CD4-positive, CD25-positive, alpha-beta regulatory T cell (primary cell): ENCODE results near the gene RGMA. TPM values are rescaled to one million over a fixed set of nuclear protein-coding genes. Genes with fewer than 3 reads are reported as not detected.
A peak's percentile ranks its signal among the peaks of the same experiment; 100 is the strongest.
"Not testable (repeated sequence)": the region's sequence is repeated elsewhere in the genome, so short reads cannot be mapped to it uniquely, and the experiment has no call there.

Experiments
- ATAC-seq, 2 donors: fragments of 150-1000 bp; cut with Tn5 transposase; one replicate each; pipeline ENCODE4 v1.10.0; 2021; ENCODE audit warnings: low read depth in 2 of 2, moderate number of reproducible peaks in 2 of 2, moderate library complexity in 1 of 2
- DNase-seq, 3 donors: peaks; one replicate each; pipeline versions ENCODE4 v3.0.0 to v3.0.0-alpha.2; 2012 to 2022; ENCODE audit warnings: mixed read lengths in 1 of 3
- H3K27ac ChIP-seq: one replicate; pipeline ENCODE4 v1.7.0; 2013; ENCODE audit warnings: mild to moderate bottlenecking, low read length; ENCODE audit not compliant: insufficient read depth, poor library complexity, severe bottlenecking
- H3K27me3 ChIP-seq: one replicate; pipeline ENCODE4 v1.7.0; 2013; ENCODE audit warnings: low read length; ENCODE audit not compliant: control insufficient read depth, insufficient read depth
- H3K36me3 ChIP-seq: one replicate; pipeline ENCODE4 v1.7.0; 2013; ENCODE audit warnings: mild to moderate bottlenecking, low read length, moderate library complexity; ENCODE audit not compliant: control insufficient read depth, insufficient read depth
- H3K4me1 ChIP-seq: 2 replicates; pipeline ENCODE4 v1.7.0; 2013; ENCODE audit warnings: mild to moderate bottlenecking, low read length; ENCODE audit not compliant: insufficient read depth, control insufficient read depth, poor library complexity, severe bottlenecking
- H3K4me3 ChIP-seq: one replicate; pipeline ENCODE4 v1.7.0; 2013; ENCODE audit warnings: low read depth, mild to moderate bottlenecking, low read length, moderate library complexity
- H3K9me3 ChIP-seq, 2 experiments: 1 replicate in 1 of 2; 2 replicates in 1 of 2; pipeline ENCODE4 v1.7.0; 2013; ENCODE audit warnings: low read length in 2 of 2, mild to moderate bottlenecking in 1 of 2, moderate library complexity in 1 of 2; ENCODE audit not compliant: control insufficient read depth in 2 of 2
- H3K27ac Mint-ChIP-seq, 3 donors: one replicate each; pipeline ENCODE4 v1.8.0; 2020 to 2022; ENCODE audit warnings: mild to moderate bottlenecking in 3 of 3, mixed read lengths in 3 of 3, moderate library complexity in 2 of 3
- H3K27me3 Mint-ChIP-seq: one replicate; pipeline ENCODE4 v1.8.0; 2022; ENCODE audit warnings: mild to moderate bottlenecking, mixed read lengths
- H3K36me3 Mint-ChIP-seq: one replicate; pipeline ENCODE4 v1.8.0; 2020; ENCODE audit warnings: mixed read lengths
- H3K4me1 Mint-ChIP-seq, 4 donors: one replicate each; pipeline ENCODE4 v1.8.0; 2020 to 2022; ENCODE audit warnings: mixed read lengths in 4 of 4, mild to moderate bottlenecking in 1 of 4
- H3K4me3 Mint-ChIP-seq, 4 donors: one replicate each; pipeline ENCODE4 v1.8.0; 2020 to 2022; ENCODE audit warnings: mild to moderate bottlenecking in 4 of 4, mixed read lengths in 4 of 4, moderate library complexity in 3 of 4
- H3K9me3 Mint-ChIP-seq, 7 donors: one replicate each; pipeline ENCODE4 v1.8.0; 2020 to 2022; ENCODE audit warnings: mixed read lengths in 7 of 7, mild to moderate bottlenecking in 3 of 7, moderate library complexity in 2 of 7
- polyA plus RNA-seq, 4 donors: library from polyadenylated mRNA; unstranded; fragments of 300-500 nt; fragmentation: Illumina TruSeq; gene quantifications; one replicate each; pipeline ENCODE4 v1.2.3, GENCODE V29; 2021
- total RNA-seq: library from RNA; stranded (reverse); gene quantifications from one replicate; pipeline ENCODE4 v1.2.3, GENCODE V29; 2022

Gene RGMA
- total and polyA plus RNA-seq, 5 donors from 2014 or later = 0.49 TPM; not detected in 4

DNA sequence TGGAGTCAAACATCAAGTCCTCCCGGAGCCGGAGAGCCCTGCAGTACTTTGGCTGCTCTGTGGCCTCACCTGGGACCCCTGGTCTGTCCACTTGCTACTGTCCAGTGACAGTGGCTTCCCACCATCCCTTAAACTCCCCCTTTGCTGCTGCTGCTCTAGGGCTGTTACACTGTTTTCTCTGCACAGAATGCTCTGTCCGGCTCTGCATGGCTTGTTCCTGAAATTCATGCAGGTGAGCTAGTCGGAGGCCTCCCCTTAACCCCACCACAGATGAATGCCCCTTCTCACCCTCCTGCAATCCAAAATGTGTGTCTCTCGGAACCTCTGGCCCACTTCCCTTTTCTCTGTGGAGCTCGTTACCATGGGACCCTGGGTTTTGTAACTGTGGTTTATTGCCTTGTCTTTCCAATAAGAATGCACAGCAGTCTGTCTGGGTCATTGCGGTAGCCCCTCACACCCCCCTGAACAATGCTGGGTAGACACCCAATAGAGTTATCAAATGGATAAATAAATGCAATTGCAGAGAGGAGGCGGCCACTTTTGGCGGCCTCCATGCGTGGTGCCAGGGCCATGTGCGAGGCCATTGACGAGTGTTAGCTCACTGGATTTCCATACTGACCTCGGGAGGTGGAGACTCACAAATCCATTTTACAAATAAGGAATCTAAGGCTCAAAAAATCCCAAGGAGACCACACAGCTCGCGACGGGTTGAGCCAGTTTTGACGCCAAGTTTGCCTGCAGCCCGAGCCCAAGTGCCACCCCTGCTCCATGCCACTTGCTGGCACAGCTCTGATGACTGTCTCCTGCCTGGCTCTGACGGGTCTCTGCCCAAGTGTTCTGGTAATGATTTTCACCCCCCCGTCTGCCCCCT lies 48.5 kb downstream of the RGMA start:
- H3K4me3 Mint-ChIP-seq = no peak overlapping the region
- no peak overlapping the region for H3K27ac ChIP-seq
- H3K4me3 ChIP-seq = no peak overlapping the region
- ATAC-seq (no peak), DNase-seq (no peak)
- peaks cover 0 to 5% (median 5%) of the 10 kb centered on the region in 4 donors for H3K4me1 Mint-ChIP-seq
- H3K9me3 Mint-ChIP-seq = peaks cover 0 to 2% (median 0%) of the 10 kb centered on the region in 7 donors
- no peaks in the 10 kb centered on the region for H3K36me3 ChIP-seq
- H3K4me1 ChIP-seq = no peaks in the 10 kb centered on the region
- peak overlapping the region in 1 of 3 donors; percentile 89 for H3K27ac Mint-ChIP-seq
- peaks cover 4% of the 10 kb centered on the region for H3K27me3 Mint-ChIP-seq
- H3K36me3 Mint-ChIP-seq = no peaks in the 10 kb centered on the region
- no peaks in the 10 kb centered on the region for H3K9me3 ChIP-seq
- no peaks in the 10 kb centered on the region for H3K27me3 ChIP-seq

GRCh38 chr15:93039562-93040287 lies 49.3 kb downstream of the RGMA start:
- Mint-ChIP-seq H3K4me1 (peaks cover 0 to 10% (median 5%) of the 10 kb centered on the region in 4 donors), H3K4me3 (peak overlapping the region in 1 of 4 donors; percentile 48)
- not testable (repeated sequence) for H3K27me3 Mint-ChIP-seq, H3K9me3 ChIP-seq, H3K27me3 ChIP-seq, DNase-seq, H3K4me1 ChIP-seq, ATAC-seq, H3K9me3 Mint-ChIP-seq, H3K4me3 ChIP-seq, H3K36me3 ChIP-seq, H3K36me3 Mint-ChIP-seq, H3K27ac Mint-ChIP-seq, H3K27ac ChIP-seq

GRCh38 chr15:93037820-93038705 lies 50.9 kb downstream of the RGMA start:
- Histone ChIP-seq H3K9me3 (no peaks in the 10 kb centered on the region), H3K4me1 (no peaks in the 10 kb centered on the region), H3K27ac (no peak overlapping the region), H3K4me3 (no peak overlapping the region), H3K27me3 (no peaks in the 10 kb centered on the region), H3K36me3 (no peaks in the 10 kb centered on the region)
- H3K27me3 Mint-ChIP-seq = peaks cover 9% of the 10 kb centered on the region
- H3K4me1 Mint-ChIP-seq = peaks cover 0 to 10% (median 5%) of the 10 kb centered on the region in 4 donors
- H3K36me3 Mint-ChIP-seq = no peaks in the 10 kb centered on the region
- DNase-seq (no peak), ATAC-seq (no peak)
- H3K4me3 Mint-ChIP-seq = no peak overlapping the region
- H3K27ac Mint-ChIP-seq = peak overlapping the region in 1 of 3 donors; percentile 20
- H3K9me3 Mint-ChIP-seq = peaks cover 0 to 2% (median 0%) of the 10 kb centered on the region in 7 donors

DNA sequence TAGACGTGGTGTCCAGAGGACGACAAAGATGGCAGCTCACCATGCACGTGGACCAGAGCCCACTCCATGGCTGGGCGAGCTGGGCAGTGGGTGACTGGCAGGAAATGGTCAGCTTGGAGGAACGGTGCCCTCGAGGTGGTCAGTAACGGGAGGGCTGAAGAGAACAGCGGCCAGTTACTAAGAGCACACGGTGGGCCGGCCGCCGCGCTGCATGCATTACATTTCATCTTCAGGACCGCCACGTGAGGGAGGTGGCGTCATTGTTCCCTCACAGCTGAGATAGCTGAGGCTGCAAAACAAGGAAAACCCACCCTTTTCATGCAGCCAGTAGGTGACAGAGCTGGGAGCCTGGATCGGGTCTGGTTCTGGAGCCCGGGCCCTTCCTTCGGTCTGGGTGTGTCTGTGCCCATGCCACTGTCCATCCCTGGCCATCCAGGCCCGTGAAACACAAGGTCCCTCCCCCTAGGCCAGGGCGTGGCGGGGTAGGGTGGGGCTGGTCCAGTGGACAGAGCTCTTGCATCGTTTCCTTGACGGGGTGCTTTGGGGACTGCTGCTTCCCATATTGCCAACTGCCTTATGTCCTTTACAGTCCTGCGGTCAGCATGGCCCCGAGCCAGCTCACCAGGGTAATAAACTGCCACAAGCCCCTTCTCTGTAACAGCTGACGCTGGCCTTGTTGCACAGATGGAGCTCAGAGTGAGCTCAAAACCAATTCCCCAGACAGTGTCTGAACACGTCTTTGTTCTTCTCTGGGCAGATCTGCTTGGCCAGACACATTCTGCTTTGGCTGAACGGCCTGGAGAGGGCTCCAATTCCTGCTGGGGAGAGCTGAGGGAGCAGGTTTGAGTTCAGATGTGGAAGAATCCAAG lies 51.8 kb downstream of the RGMA start:
- no peaks in the 10 kb centered on the region for H3K9me3 ChIP-seq
- ATAC-seq (no peak), DNase-seq (no peak)
- peak overlapping the region in 1 of 4 donors; percentile 39 for H3K4me3 Mint-ChIP-seq
- H3K36me3 ChIP-seq = no peaks in the 10 kb centered on the region
- peaks cover 0 to 2% (median 0%) of the 10 kb centered on the region in 7 donors for H3K9me3 Mint-ChIP-seq
- H3K27ac ChIP-seq = no peak overlapping the region
- no peaks in the 10 kb centered on the region for H3K27me3 ChIP-seq
- H3K4me1 Mint-ChIP-seq = peaks cover 0 to 10% (median 5%) of the 10 kb centered on the region in 4 donors
- no peaks in the 10 kb centered on the region for H3K4me1 ChIP-seq
- H3K36me3 Mint-ChIP-seq = no peaks in the 10 kb centered on the region
- H3K27ac Mint-ChIP-seq = no peak overlapping the region
- no peak overlapping the region for H3K4me3 ChIP-seq
- peaks cover 9% of the 10 kb centered on the region for H3K27me3 Mint-ChIP-seq

GRCh38 chr15:93035953-93036810 lies 52.8 kb downstream of the RGMA start:
- no peaks in the 10 kb centered on the region for H3K36me3 ChIP-seq
- H3K9me3 Mint-ChIP-seq = peaks cover 0 to 2% (median 0%) of the 10 kb centered on the region in 7 donors
- ATAC-seq (peak; percentile 72), DNase-seq (peak in 2 of 3 donors; percentile 36 to 46)
- H3K4me3 ChIP-seq = no peak overlapping the region
- no peaks in the 10 kb centered on the region for H3K36me3 Mint-ChIP-seq
- no peaks in the 10 kb centered on the region for H3K4me1 ChIP-seq
- no peaks in the 10 kb centered on the region for H3K9me3 ChIP-seq
- peak overlapping the region in 2 of 4 donors; percentile 56 to 78 for H3K4me3 Mint-ChIP-seq
- peaks cover 0 to 10% (median 5%) of the 10 kb centered on the region in 4 donors for H3K4me1 Mint-ChIP-seq
- no peak overlapping the region for H3K27ac ChIP-seq
- H3K27me3 ChIP-seq = no peaks in the 10 kb centered on the region
- H3K27me3 Mint-ChIP-seq = peaks cover 9% of the 10 kb centered on the region
- peak overlapping the region in 2 of 3 donors; percentile 7 to 70 for H3K27ac Mint-ChIP-seq

GRCh38 chr15:93035092-93035915 lies 53.7 kb downstream of the RGMA start:
- no peaks in the 10 kb centered on the region for H3K36me3 ChIP-seq
- H3K4me1 Mint-ChIP-seq = peaks cover 3 to 15% (median 7%) of the 10 kb centered on the region in 4 donors
- ATAC-seq (peak in 1 of 2 donors; percentile 32), DNase-seq (no peak)
- peaks cover 0 to 2% (median 0%) of the 10 kb centered on the region in 7 donors for H3K9me3 Mint-ChIP-seq
- H3K9me3 ChIP-seq = no peaks in the 10 kb centered on the region
- H3K27me3 ChIP-seq = no peaks in the 10 kb centered on the region
- no peak overlapping the region for H3K4me3 ChIP-seq
- H3K36me3 Mint-ChIP-seq = no peaks in the 10 kb centered on the region
- peaks cover 6% of the 10 kb centered on the region for H3K4me1 ChIP-seq
- H3K27ac Mint-ChIP-seq = peak overlapping the region in 1 of 3 donors; percentile 70
- no peak overlapping the region for H3K27ac ChIP-seq
- no peak overlapping the region for H3K4me3 Mint-ChIP-seq
- H3K27me3 Mint-ChIP-seq = peaks cover 9% of the 10 kb centered on the region
